GM18519 (cell line): ENCODE measurements around the gene GAS1.

ENCODE experiments used
- ATAC-seq: cut with Tn5 transposase; IDR thresholded peaks from one replicate; pipeline ENCODE4 v1.9.1; 2021; ENCODE audit warnings: mild to moderate bottlenecking, moderate library complexity; ENCODE audit not compliant: unreplicated experiment, low FRiP score

GAS1 gene

GRCh38 chr9:86947146-86948073 lies at the start of gene GAS1:
Gene GAS1, minus strand, starts transcription at chr9:86947506. Its CDS starts 727 bp downstream, at chr9:86946779.
- ATAC-seq, result peak; percentile 39

GRCh38 chr9:86994231-86994630 lies 46.9 kb upstream of the GAS1 start:
- ATAC-seq, result no peak

- no peak for ATAC-seq
Observed at GRCh38 chr9:86993830-86994229, 46.5 kb upstream of the GAS1 start.

GRCh38 chr9:86991077-86991476 lies 43.8 kb upstream of the GAS1 start:
- ATAC-seq, result no peak

GRCh38 chr9:86990290-86990689 lies 43.0 kb upstream of the GAS1 start:
- no peak for ATAC-seq

- ATAC-seq, result no peak
Observed at GRCh38 chr9:86987900-86988299, 40.6 kb upstream of the GAS1 start.

- no peak for ATAC-seq
Observed at GRCh38 chr9:86985132-86985647, 37.9 kb upstream of the GAS1 start.

- no peak for ATAC-seq
Observed at GRCh38 chr9:86983620-86984259, 36.4 kb upstream of the GAS1 start.

GRCh38 chr9:86983249-86983619 lies 35.9 kb upstream of the GAS1 start:
- ATAC-seq, result no peak

GRCh38 chr9:86980802-86981201 lies 33.5 kb upstream of the GAS1 start:
- ATAC-seq, result no peak

- ATAC-seq, result no peak
Observed at GRCh38 chr9:86979657-86980056, 32.4 kb upstream of the GAS1 start.

- no peak for ATAC-seq
Observed at GRCh38 chr9:86978922-86979474, 31.7 kb upstream of the GAS1 start.

- no peak for ATAC-seq
Observed at GRCh38 chr9:86978413-86978812, 31.1 kb upstream of the GAS1 start.

- no peak for ATAC-seq
Observed at GRCh38 chr9:86977205-86977835, 30.0 kb upstream of the GAS1 start.

- ATAC-seq, result no peak
Observed at GRCh38 chr9:86975606-86976005, 28.3 kb upstream of the GAS1 start.

GRCh38 chr9:86975036-86975435 lies 27.7 kb upstream of the GAS1 start:
- ATAC-seq, result no peak

- no peak for ATAC-seq
Observed at GRCh38 chr9:86974421-86974820, 27.1 kb upstream of the GAS1 start.

- no peak for ATAC-seq
Observed at GRCh38 chr9:86971742-86972141, 24.4 kb upstream of the GAS1 start.

GRCh38 chr9:86968258-86968920 lies 21.1 kb upstream of the GAS1 start:
- ATAC-seq, result no peak

- ATAC-seq, result no peak
Observed at GRCh38 chr9:86966852-86967511, 19.7 kb upstream of the GAS1 start.
